Endometrium (tissue), 2 donors: ENCODE measurements around the gene C16orf89.

Experiments
- FAIRE-seq: peaks from 2 replicates; lab custom pipeline; 2012; peaks lifted over from hg19 to GRCh38; lab: Jason Lieb, UNC
- donor health status: control.
- donor health status: control.

The C16orf89 gene

DNA sequence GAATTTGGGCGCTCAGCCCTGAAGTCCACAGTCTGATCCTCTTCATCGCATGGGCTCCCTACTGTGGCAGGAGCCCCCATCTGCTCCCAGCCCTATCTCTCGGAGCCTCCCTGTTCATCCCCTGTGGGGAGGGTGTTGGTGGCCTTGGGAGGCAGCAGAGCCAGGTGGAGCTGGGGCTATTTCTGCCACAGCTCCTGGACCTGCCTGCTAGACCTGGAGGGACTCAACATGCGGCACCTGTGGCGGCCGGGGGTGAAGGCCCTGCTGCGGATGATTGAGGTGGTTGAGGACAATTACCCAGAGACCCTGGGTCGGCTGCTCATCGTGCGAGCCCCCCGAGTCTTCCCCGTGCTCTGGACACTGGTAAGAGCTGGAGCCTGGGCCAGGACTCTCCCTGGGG, 62.5 kb downstream of the C16orf89 start:
- no peak for FAIRE-seq

DNA sequence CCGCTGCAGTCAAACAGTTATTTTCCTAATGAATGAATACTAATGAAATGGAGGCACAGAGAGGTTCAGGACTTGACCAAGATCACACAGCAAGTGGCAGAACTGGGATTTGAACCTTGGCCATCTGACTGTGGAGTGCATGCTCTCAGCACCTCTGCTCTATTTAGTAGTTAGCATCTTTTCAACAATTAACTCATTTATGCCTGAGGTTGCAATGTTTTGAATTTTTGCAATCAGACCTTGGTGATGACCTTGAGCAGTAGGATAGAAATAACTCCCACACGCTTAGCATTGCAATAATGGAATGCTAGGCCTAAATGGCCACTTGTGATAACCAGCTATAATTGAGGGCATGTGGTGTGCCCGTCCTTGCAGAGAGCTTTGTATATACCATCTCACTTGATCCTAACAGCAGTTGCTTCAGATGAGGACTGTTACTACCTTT, 63.0 kb downstream of the C16orf89 start:
- FAIRE-seq = no peak

DNA sequence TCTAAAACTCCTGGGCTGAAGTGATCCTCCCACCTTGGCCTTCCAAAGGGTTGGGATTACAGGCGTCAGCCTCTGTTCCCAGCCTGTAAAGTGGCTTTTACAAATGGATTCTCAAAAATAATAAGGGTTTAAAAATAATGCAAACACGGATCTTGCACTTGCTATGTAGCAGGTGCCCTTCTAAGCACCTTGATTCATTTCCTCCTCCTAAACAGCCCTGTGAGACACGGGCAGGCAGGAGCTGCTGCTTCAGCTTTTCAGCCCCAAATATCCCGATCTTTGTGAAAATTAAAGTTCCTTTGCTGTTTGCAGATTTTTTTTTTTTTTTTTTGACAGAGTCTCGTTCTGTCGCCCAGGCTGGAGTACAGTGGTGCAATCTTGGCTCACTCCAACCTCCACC, 63.8 kb downstream of the C16orf89 start:
- no peak for FAIRE-seq

DNA sequence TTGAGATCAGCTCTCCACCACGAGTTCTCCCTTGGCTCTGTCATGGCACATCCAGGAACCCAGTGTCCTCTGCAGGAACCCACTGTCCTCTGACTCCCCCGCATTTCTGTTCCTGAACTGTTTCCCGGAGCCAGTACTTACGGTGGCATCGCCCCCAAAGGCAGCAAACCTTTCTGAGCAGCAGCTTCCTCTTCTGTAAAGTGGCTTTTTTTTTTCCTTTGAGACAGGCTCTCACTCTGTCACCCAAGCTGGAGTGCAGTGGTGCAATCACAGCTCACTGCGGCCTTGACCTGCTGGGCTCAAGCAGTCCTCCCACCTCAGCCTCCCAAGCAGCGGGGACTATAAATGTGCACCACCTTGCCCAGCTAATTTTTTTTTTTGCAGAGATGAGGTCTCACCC, 64.2 kb downstream of the C16orf89 start:
- FAIRE-seq = no peak

DNA sequence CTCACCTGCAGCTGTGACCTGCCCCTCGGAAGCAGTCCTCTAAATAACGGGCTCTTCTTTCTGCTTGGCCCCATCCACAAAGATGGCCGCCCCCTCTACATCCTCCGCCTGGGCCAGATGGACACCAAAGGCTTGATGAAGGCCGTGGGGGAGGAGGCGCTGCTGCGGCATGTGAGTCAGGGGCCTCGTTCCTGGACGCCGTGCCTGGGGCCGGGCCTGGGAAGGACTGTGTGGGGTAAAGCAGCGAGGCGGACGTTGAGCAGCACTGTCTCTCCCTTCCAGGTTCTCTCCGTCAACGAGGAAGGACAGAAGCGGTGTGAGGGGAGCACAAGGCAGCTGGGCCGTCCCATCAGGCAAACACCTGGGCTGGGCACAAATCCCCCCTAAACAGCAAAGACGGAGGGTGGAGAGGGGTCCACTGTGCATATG, 65.2 kb downstream of the C16orf89 start:
- FAIRE-seq = no peak

DNA sequence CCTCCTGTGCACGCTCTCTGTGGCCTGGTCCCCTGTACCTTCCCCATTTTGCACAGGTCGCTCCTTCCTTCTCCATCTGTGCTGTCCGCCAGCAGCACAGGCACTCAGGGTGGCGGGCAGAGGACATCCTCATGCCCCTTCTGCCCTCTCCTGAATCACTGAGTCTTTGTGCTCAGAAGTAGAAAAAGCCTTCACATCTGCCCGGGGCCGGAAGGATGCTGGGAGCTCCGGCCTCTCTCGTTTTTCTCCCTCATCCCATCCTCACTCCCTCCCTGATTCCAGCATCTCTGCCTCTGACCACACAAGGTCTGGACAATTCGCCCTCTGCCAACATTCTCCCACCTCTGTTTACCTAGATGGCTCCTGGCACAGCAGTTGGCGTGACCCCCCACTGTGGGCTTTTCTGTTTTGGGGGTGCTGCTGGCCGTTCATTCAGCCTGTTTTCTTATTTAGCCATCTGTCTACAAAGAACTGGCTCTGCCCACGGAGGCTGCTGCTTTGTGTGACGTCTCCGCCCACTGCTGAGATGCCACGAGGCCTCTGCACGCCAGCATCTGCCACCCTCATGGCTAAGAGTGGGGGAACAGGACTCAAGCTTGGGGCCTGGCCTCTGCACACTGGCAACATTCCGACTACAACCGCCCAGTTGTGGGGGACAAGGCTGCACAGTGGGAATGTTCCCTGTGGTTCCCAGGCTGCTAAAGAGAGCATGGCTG, 70.9 kb downstream of the C16orf89 start:
- no peak for FAIRE-seq
